ENCODE results near the gene CLEC2A. TPM values are rescaled to one million over a fixed set of nuclear protein-coding genes. Genes with fewer than 3 reads are reported as not detected.

Gene CLEC2A
- total and polyA plus RNA-seq, 2 donors from 2014 or later = not detected

GRCh38 chr12:9909724-9910123, 22.4 kb downstream of the CLEC2A start:
- DNase-seq (no peak), FAIRE-seq (no peak)
- Histone ChIP-seq H3K27ac (ENCODE audit: low read depth in 2 of 2, low read length in 2 of 2) (no peak overlapping the region), H3K9me3 (ENCODE audit: control insufficient read depth in 2 of 3, insufficient read depth in 1 of 3, low read length in 3 of 3) (peaks cover 0 to 14% (median 0%) of the 10 kb centered on the region in 3 donors), H3K36me3 (ENCODE audit: control insufficient read depth in 2 of 3, insufficient read depth in 3 of 3, low read length in 3 of 3) (no peaks in the 10 kb centered on the region), H3K4me3 (ENCODE audit: low read length in 3 of 3) (no peak overlapping the region), H3K27me3 (ENCODE audit: control insufficient read depth, insufficient read depth, low read length) (no peaks in the 10 kb centered on the region), H3K9ac (ENCODE audit: low read length in 3 of 3) (no peak overlapping the region), H3K4me1 (ENCODE audit: control insufficient read depth in 2 of 3, insufficient read depth in 2 of 3, low read depth in 1 of 3, low read length in 3 of 3) (no peaks in the 10 kb centered on the region)
- TF ChIP-seq CTCF (IDR thresholded peaks at IDR 0.05; ENCODE audit: borderline replicate concordance, extremely low read depth, insufficient read depth) = no peak
- intact Hi-C loops (cut with DNase I) = no loop called here

GRCh38 chr12:9908350-9908749, 23.8 kb downstream of the CLEC2A start:
- DNase-seq (no peak), FAIRE-seq (no peak)
- H3K36me3 ChIP-seq (ENCODE audit: control insufficient read depth in 2 of 3, insufficient read depth in 3 of 3, low read length in 3 of 3) = no peaks in the 10 kb centered on the region
- H3K27ac ChIP-seq (ENCODE audit: low read depth in 2 of 2, low read length in 2 of 2) = no peak overlapping the region
- no peaks in the 10 kb centered on the region for H3K4me1 ChIP-seq (ENCODE audit: control insufficient read depth in 2 of 3, insufficient read depth in 2 of 3, low read depth in 1 of 3, low read length in 3 of 3)
- no peak for TF ChIP-seq CTCF (IDR thresholded peaks at IDR 0.05; ENCODE audit: borderline replicate concordance, extremely low read depth, insufficient read depth)
- no peak overlapping the region for H3K4me3 ChIP-seq (ENCODE audit: low read length in 3 of 3)
- H3K9me3 ChIP-seq (ENCODE audit: control insufficient read depth in 2 of 3, insufficient read depth in 1 of 3, low read length in 3 of 3) = peaks cover 0 to 14% (median 0%) of the 10 kb centered on the region in 3 donors
- no peaks in the 10 kb centered on the region for H3K27me3 ChIP-seq (ENCODE audit: control insufficient read depth, insufficient read depth, low read length)
- no peak overlapping the region for H3K9ac ChIP-seq (ENCODE audit: low read length in 3 of 3)
- intact Hi-C loops (cut with DNase I) = no loop called here

DNA sequence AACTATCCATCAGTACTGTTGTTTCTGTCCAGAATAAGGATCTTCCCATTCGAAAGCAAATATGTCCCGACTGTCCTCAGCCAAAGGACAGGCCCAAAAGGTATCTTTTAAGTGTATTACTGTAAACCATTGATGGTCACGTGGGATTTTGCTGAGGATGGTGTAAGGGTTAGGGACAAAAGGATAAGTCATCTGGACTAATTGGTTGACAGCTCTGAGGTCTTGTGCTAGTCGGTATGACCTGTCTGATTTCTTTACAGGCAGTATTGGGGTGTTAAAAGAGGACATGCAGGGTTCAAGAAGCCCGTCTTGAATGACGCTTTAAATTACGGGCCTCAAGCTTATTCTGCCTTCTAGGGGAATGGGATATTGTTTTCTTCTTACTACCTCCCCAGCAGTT, 24.4 kb downstream of the CLEC2A start:
- Histone ChIP-seq H3K27ac (ENCODE audit: low read depth in 2 of 2, low read length in 2 of 2) (no peak overlapping the region), H3K4me3 (ENCODE audit: low read length in 3 of 3) (no peak overlapping the region), H3K9ac (ENCODE audit: low read length in 3 of 3) (no peak overlapping the region), H3K27me3 (ENCODE audit: control insufficient read depth, insufficient read depth, low read length) (no peaks in the 10 kb centered on the region), H3K9me3 (ENCODE audit: control insufficient read depth in 2 of 3, insufficient read depth in 1 of 3, low read length in 3 of 3) (peaks cover 0 to 17% (median 0%) of the 10 kb centered on the region in 3 donors), H3K4me1 (ENCODE audit: control insufficient read depth in 2 of 3, insufficient read depth in 2 of 3, low read depth in 1 of 3, low read length in 3 of 3) (no peaks in the 10 kb centered on the region), H3K36me3 (ENCODE audit: control insufficient read depth in 2 of 3, insufficient read depth in 3 of 3, low read length in 3 of 3) (no peaks in the 10 kb centered on the region)
- intact Hi-C loops (cut with DNase I) = no loop called here
- FAIRE-seq (no peak), DNase-seq (no peak)
- no peak for TF ChIP-seq CTCF (IDR thresholded peaks at IDR 0.05; ENCODE audit: borderline replicate concordance, extremely low read depth, insufficient read depth)

DNA sequence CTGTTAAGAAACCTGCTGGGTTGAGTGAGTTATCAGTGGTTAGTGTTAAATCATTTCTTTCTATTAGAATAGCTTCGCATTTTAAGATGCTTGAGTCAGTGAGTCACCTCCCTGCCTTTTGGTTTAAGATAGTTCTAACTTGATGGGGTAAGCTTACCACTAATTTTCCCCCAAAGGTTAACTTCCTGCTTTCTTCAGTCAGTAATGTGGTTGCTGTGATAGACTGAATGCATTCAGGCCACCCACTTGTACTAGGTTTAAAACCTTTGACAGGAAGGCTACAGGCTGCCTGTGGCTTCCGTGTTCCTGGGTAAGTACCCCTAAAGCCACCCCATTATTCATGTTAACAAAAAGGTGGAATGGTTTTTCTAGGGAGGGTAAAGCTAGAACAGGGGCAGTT, 25.3 kb downstream of the CLEC2A start:
- no peak overlapping the region for H3K9ac ChIP-seq (ENCODE audit: low read length in 3 of 3)
- H3K36me3 ChIP-seq (ENCODE audit: control insufficient read depth in 2 of 3, insufficient read depth in 3 of 3, low read length in 3 of 3) = no peaks in the 10 kb centered on the region
- no peaks in the 10 kb centered on the region for H3K4me1 ChIP-seq (ENCODE audit: control insufficient read depth in 2 of 3, insufficient read depth in 2 of 3, low read depth in 1 of 3, low read length in 3 of 3)
- H3K4me3 ChIP-seq (ENCODE audit: low read length in 3 of 3) = no peak overlapping the region
- H3K27ac ChIP-seq (ENCODE audit: low read depth in 2 of 2, low read length in 2 of 2) = no peak overlapping the region
- peaks cover 0 to 19% (median 0%) of the 10 kb centered on the region in 3 donors for H3K9me3 ChIP-seq (ENCODE audit: control insufficient read depth in 2 of 3, insufficient read depth in 1 of 3, low read length in 3 of 3)
- intact Hi-C loops (cut with DNase I) = no loop called here
- no peak for DNase-seq
- no peak for TF ChIP-seq CTCF (IDR thresholded peaks at IDR 0.05; ENCODE audit: borderline replicate concordance, extremely low read depth, insufficient read depth)
- no peaks in the 10 kb centered on the region for H3K27me3 ChIP-seq (ENCODE audit: control insufficient read depth, insufficient read depth, low read length)
- FAIRE-seq = no peak

Data from kidney (tissue), 14 donors.